ENCODE results near the gene PCSK6. TPM values are rescaled to one million over a fixed set of nuclear protein-coding genes. Genes with fewer than 3 reads are reported as not detected.

PCSK6 gene
- total RNA-seq, 1 experiment from 2014 or later = 69.5 TPM

GRCh38 chr15:101427606-101428487 lies 61.7 kb downstream of the PCSK6 start:
- DNase-seq = no peak
- no peaks in the 10 kb centered on the region for H3K9me3 ChIP-seq
- Mint-ChIP-seq H3K27me3 (ENCODE audit: insufficient read depth, unreplicated experiment) (no peaks in the 10 kb centered on the region), H3K36me3 (ENCODE audit: insufficient read depth, unreplicated experiment) (peaks cover 17% of the 10 kb centered on the region), H3K9me3 (ENCODE audit: unreplicated experiment) (no peaks in the 10 kb centered on the region), H3K4me1 (ENCODE audit: low read depth, unreplicated experiment) (no peaks in the 10 kb centered on the region), H3K27ac (ENCODE audit: unreplicated experiment) (no peak overlapping the region), H3K4me3 (ENCODE audit: unreplicated experiment) (no peak overlapping the region)
- no peak for TF ChIP-seq CTCF (IDR thresholded peaks at IDR 0.05; ENCODE audit: insufficient read depth in 1 of 2, low read depth in 1 of 2, low read length in 1 of 2, severe bottlenecking in 1 of 2, unreplicated experiment in 1 of 2)
- BruUV-seq (replicated peaks) = no TSS peak
- no peaks in the 10 kb centered on the region for H3K4me1 ChIP-seq
- no peaks in the 10 kb centered on the region for H3K36me3 ChIP-seq (ENCODE audit: control insufficient read depth, insufficient read depth, low read length)
- no peak overlapping the region for H3K4me3 ChIP-seq (ENCODE audit: low read depth, low read length)
- intact Hi-C loops (cut with micrococcal nuclease; ENCODE audit: unreplicated experiment) = no loop called here
- CTCF ChIA-PET = no interaction called here
- H3K27me3 ChIP-seq (replicated peaks; ENCODE audit: control insufficient read depth, insufficient read depth, low read length) = no peaks in the 10 kb centered on the region
- POLR2A ChIA-PET = no interaction called here

GRCh38 chr15:101426761-101427333 lies 62.7 kb downstream of the PCSK6 start:
- Mint-ChIP-seq H3K36me3 (ENCODE audit: insufficient read depth, unreplicated experiment) (peaks cover 25% of the 10 kb centered on the region), H3K9me3 (ENCODE audit: unreplicated experiment) (no peaks in the 10 kb centered on the region), H3K4me1 (ENCODE audit: low read depth, unreplicated experiment) (no peaks in the 10 kb centered on the region), H3K4me3 (ENCODE audit: unreplicated experiment) (no peak overlapping the region), H3K27me3 (ENCODE audit: insufficient read depth, unreplicated experiment) (no peaks in the 10 kb centered on the region), H3K27ac (ENCODE audit: unreplicated experiment) (no peak overlapping the region)
- no peaks in the 10 kb centered on the region for H3K4me1 ChIP-seq
- intact Hi-C loops (cut with micrococcal nuclease; ENCODE audit: unreplicated experiment) = no loop called here
- no peak overlapping the region for H3K4me3 ChIP-seq (ENCODE audit: low read depth, low read length)
- H3K27me3 ChIP-seq (replicated peaks; ENCODE audit: control insufficient read depth, insufficient read depth, low read length) = no peaks in the 10 kb centered on the region
- CTCF ChIA-PET = no interaction called here
- no peak for DNase-seq
- TF ChIP-seq CTCF (IDR thresholded peaks at IDR 0.05; ENCODE audit: insufficient read depth in 1 of 2, low read depth in 1 of 2, low read length in 1 of 2, severe bottlenecking in 1 of 2, unreplicated experiment in 1 of 2) = no peak
- POLR2A ChIA-PET = no interaction called here
- BruUV-seq (replicated peaks) = no TSS peak
- no peaks in the 10 kb centered on the region for H3K36me3 ChIP-seq (ENCODE audit: control insufficient read depth, insufficient read depth, low read length)
- H3K9me3 ChIP-seq = no peaks in the 10 kb centered on the region

- Mint-ChIP-seq H3K27me3 (ENCODE audit: insufficient read depth, unreplicated experiment) (no peaks in the 10 kb centered on the region), H3K9me3 (ENCODE audit: unreplicated experiment) (no peaks in the 10 kb centered on the region), H3K27ac (ENCODE audit: unreplicated experiment) (no peak overlapping the region), H3K4me3 (ENCODE audit: unreplicated experiment) (no peak overlapping the region), H3K4me1 (ENCODE audit: low read depth, unreplicated experiment) (no peaks in the 10 kb centered on the region), H3K36me3 (ENCODE audit: insufficient read depth, unreplicated experiment) (peaks cover 25% of the 10 kb centered on the region)
- no peaks in the 10 kb centered on the region for H3K27me3 ChIP-seq (replicated peaks; ENCODE audit: control insufficient read depth, insufficient read depth, low read length)
- no TSS peak for BruUV-seq (replicated peaks)
- intact Hi-C loops (cut with micrococcal nuclease; ENCODE audit: unreplicated experiment) = no loop called here
- no peaks in the 10 kb centered on the region for H3K36me3 ChIP-seq (ENCODE audit: control insufficient read depth, insufficient read depth, low read length)
- H3K4me1 ChIP-seq = no peaks in the 10 kb centered on the region
- DNase-seq = no peak
- ChIA-PET CTCF (no interaction called here), POLR2A (no interaction called here)
- no peak overlapping the region for H3K4me3 ChIP-seq (ENCODE audit: low read depth, low read length)
- H3K9me3 ChIP-seq = no peaks in the 10 kb centered on the region
- TF ChIP-seq CTCF (IDR thresholded peaks at IDR 0.05; ENCODE audit: insufficient read depth in 1 of 2, low read depth in 1 of 2, low read length in 1 of 2, severe bottlenecking in 1 of 2, unreplicated experiment in 1 of 2) = no peak
Observed at GRCh38 chr15:101425787-101426365, 63.6 kb downstream of the PCSK6 start.

Measured in Caco-2 (cell line).